SK-MEL-5 (cell line): ENCODE results near the gene HOXA7. TPM values are rescaled to one million over a fixed set of nuclear protein-coding genes. Genes with fewer than 3 reads are reported as not detected.

Experiments
- DNase-seq: peaks from one replicate; pipeline ENCODE4 v3.0.0-alpha.2; 2016; ENCODE audit warnings: low read depth, low spot score
- in situ Hi-C: cut with HindIII; loops from 2 replicates; pipeline ENCODE4 v1.10.0; 2016; ENCODE audit warnings: low sequenced_read_pairs, high pct_unique_total_duplicates, low pct_unique_long_range_greater_than_20kb
- polyA plus RNA-seq, 2 experiments: library from polyadenylated mRNA; depleted of rRNA; stranded (reverse); fragments of >200 nt; gene quantifications; 2 replicates each; pipeline ENCODE4 v1.2.3, GENCODE V29; 2015
- total RNA-seq: library from RNA; depleted of rRNA; stranded (reverse); fragments of >200 nt; shearing (Covaris generic); gene quantifications from 2 replicates; pipeline ENCODE4 v1.2.3, GENCODE V29; 2014; rRNA removed

HOXA7 gene
- 0.45 TPM in 1 of 2 replicates, not detected in the other for total RNA-seq
- polyA plus RNA-seq (2015; cell fraction: cytosol; rRNA removed) = 0.26 and 0.66 TPM in 2 replicates
- polyA plus RNA-seq (2015; cell fraction: nucleus; rRNA removed) = 1.4 TPM in 1 of 2 replicates, not detected in the other

DNA sequence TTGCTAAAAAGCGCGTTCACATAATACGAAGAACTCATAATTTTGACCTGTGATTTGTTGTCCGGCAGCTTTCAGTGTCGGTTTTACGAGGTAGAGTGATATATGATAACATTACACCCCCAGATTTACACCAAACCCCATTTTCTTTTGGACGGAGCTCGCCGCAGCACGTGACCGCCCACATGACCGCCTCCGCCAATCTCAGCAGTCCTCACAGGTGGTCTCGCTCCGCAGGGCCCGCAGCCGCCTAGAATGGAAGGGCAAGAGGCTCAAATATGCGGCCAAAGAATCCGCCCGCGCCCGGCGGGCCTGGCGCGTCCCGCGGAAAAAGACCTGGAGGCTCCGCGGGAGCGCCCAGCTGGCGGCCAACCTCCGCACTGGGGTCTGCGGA lies at the start of gene HOXA7:
Gene HOXA7, minus strand, starts transcription at position 168 of the 391 bp plus-strand sequence. Its CDS starts 130 bp downstream, at position 38.
- in situ Hi-C loops = no loop called here
- no peak for DNase-seq

DNA sequence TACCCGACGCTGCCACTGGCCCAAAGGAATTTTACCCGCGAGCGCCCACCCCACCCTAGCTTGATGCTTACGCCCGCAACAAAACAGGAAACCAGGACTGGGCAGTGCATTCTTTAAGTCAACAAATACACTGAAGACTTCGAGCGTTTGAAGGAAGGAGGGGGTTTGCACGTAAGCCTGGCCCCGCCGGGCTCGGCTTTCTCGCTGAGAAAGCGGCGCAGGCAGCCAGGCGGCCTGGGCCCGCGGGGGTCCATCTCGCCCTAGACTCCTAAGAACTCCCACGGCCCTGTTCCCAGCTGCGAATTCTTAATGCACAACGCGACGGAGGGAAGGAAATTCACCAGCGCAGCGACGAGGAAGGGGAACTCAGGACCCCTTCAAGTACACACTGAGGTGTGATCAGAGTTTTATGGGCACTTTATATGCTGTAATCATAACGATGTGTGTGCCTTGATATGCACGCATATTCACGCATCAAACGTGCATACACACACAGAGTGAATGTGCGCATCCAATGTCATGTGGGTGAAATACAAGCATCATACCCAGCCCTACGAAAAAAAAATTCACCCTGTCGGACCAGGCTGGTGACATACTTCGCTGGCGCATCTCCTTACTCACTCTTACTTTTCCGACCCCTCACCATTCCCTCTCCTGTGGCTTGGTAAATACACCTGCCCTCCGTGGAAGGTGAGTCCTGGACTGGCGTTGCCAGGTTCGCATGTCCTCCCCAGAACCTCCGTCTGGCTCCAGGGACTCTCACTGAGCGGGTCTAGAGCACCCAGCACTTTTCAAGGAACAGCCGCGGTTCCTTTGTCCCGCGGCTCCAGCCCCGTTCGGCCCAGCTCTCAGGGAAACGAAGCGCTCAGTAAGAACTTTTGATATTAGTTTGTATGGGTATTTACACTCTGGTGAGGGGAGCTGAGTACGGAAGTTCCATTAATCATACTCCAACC lies 49.1 kb upstream of the HOXA7 start:
- in situ Hi-C loops = loop anchor here (25.0 kb wide), 1 partner anchor 382 kb away; no protein-coding TSS in a partner anchor
- no peak for DNase-seq

DNA sequence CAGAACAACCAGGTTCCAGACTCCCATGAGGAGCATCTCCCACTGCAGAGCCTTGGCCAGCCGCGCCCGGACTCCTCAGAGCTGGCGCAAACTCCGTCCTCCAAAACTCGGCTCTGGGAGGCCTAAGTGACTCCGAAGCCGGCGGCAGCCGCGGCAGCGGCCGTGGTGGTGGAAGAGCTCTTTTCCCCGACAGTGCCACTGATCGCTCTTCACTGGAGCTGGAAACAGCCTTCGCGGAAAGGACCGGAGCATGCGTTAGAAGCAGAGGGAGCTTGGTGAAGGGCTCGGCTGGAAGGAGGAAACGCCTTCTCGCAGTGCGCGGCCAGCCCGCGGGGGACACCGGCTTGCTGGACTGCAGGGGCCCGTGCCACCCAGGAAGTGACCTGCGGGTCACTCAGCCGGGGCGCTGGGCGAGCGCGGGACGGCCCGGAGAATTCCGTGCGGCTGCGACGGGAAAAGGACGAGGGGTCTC lies 48.4 kb upstream of the HOXA7 start:
- in situ Hi-C loops = loop anchor here (25.0 kb wide), 1 partner anchor 382 kb away; no protein-coding TSS in a partner anchor
- DNase-seq = no peak

DNA sequence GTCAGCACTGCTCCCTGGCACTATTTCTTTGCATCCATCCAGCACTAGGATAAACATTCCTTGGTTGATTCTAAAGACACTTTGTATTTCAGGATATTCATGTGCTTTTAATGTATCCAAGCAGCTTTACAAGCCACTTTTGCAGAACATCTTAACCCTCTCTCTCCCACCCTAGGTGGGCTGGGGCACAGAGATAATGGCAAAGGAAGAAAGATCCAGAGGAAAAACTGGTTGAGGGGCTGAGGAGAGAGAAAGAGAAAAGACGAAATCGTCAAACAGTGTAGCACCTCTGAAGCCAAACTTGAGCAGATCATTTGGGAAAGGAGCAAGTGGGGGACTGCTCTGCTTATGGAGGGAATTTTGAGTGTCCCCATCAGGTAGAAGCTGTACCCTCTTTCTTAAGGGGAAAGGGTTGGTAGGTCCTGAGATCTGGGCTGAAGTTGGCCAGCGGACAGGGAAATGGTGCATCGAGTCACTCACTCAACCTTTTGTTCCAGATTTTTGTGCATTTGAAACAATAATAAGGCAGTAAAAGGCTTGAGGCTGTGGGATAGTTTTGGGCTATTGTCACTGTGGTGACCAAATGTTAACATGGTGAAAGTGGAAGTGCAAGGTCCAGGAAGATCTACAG lies 47.6 kb upstream of the HOXA7 start:
- in situ Hi-C loops = loop anchor here (25.0 kb wide), 1 partner anchor 383 kb away; no protein-coding TSS in a partner anchor

DNA sequence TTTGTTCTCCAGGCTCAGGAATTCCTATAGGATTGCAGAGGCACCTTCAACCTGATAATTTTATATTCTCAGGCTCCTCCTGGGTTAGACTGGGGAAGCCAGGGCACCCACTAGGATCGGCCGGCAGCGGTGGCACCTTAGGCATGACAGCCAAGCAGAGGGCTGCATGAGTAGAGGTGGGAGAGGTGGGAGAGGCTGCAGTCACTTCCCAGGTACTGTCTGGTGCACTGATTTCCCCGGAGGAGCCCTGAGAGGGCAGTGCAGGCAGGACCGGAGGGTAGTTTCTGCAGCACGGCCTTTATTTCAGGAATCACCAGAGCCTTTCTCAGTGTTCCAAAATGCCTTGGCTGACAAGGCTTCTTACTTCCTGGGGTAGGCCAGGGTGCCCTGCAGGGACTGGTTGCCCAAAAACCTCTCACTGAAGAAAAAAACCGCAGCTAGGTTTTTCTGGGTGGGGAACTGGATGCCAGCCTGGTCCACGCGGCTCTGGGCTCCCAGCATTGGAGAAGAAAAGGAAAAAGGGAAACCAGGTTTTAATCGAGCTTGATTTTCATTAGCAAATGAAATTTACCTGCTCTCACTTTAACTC lies 47.0 kb upstream of the HOXA7 start:
- in situ Hi-C loops = loop anchor here (25.0 kb wide), 1 partner anchor 384 kb away; no protein-coding TSS in a partner anchor
- no peak for DNase-seq

More for the DNA sequence above, 47.6 kb upstream of the HOXA7 start:
- no peak for DNase-seq

DNA sequence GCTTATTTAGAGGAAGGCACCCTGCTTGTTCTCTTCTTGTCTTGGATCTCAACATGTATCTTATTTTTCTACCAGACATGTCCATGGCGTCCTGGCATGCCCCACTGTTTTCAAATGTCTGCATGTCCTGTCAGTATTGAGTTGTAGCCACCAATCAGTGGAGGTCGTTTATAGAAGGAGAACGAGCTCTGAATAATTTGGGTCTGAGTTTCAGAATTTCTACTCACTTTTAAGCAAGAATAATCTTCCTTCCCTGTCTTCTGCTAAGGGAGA lies 46.3 kb upstream of the HOXA7 start:
- in situ Hi-C loops = loop anchor here (25.0 kb wide), 1 partner anchor 385 kb away; no protein-coding TSS in a partner anchor
- DNase-seq = no peak

DNA sequence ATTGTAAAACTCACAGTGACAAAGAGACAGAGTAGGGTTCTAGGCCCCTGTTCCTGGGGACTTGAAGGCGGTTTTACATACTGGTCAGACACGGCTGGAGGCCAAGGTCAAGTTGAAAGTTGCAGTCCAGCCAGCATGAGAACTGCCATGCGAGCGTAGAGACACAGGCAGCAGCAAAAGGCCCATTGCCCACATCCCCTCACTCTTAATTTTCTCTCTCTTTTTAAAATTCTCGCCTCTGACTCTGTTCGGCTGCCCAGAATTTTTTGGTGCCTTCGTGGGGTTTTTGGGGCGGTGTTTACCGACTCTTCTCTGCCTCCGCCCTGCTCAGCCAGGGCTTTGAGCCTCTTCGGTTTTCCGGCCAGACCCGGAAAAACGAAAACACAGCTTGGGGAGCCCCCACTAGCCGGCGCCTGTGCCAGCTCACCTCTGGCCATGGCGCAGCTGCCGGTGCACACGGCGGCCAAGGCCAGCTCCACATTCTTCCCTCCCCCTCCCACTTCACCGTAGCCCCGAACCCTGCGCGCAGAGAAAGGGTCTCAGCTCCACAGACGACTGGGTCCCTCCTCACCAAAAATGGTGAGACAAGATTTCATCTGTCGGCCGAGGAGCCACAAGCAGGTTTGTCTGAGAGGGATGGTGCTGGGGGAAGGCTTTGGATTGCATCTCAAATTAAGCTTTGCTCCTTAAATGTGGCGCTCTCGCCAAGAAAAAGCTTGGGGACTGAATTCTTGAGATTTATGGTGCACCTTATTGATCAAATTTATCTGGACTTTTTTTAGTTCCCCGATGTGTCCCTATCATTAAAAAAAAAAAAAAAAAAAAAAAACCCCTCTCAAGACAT lies 45.8 kb upstream of the HOXA7 start:
- DNase-seq = no peak
- in situ Hi-C loops = loop anchor here (25.0 kb wide), 1 partner anchor 385 kb away; no protein-coding TSS in a partner anchor

DNA sequence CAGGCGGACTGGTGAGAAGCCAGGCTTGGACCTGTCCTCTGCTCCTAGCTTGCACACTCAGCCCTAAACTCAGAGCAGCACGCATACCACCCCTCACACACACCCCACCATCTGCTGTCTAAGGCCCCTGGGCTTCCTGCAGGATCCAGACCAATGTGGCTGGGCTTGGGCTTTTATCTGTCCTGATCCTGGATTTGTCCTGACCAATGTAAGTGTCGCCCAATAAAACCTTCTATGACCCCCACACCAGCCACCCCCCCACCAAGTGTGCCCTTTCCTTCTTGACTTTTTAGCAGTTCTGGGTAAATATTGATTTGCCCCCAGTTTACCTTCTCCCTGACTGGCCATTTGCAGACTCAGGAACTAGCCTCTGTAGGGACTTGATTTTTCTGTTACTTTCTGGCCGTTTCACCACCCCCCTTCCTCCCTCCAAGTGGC lies 45.1 kb upstream of the HOXA7 start:
- in situ Hi-C loops = loop anchor here (25.0 kb wide), 1 partner anchor 386 kb away; no protein-coding TSS in a partner anchor
- DNase-seq = no peak

DNA sequence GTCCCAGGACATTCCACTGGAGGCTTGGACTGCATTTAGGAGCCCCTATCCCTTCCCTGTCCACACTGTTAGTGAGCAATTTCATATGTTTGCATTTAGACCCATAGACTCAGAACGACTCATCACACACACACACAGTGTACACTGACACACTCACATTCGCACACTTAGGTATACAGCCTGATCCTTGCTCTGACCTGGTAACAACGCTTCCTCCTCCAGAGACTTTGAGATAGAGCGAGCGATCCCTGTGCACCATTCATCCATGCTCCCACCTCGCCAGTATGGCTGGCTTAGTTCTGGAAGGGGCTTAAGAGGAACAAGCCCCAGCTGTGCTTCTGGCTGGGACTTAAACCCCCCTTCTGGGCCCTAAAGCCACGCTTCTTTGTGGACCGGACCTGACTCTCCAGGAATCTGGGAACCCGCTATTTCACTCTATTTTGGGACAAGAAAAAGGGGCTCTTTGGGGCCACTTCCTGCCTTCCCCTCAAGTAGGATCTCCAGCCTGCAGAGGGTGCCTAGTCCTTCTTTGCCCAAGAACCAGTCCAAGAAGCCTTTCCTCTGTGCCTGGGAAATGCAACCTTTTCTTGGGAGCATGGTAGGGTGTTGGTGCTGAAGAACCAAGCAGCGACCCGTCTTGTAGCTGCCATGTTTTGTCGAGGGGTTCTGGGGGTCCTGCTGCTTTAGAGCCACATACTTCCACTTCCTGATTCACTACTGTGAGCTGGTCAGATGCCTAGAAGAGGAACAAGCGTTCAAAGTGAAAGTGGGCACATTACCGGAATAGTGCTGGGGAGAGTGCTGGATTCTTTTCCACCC lies 44.5 kb upstream of the HOXA7 start:
- in situ Hi-C loops = loop anchor here (25.0 kb wide), 1 partner anchor 386 kb away; no protein-coding TSS in a partner anchor
- no peak for DNase-seq

DNA sequence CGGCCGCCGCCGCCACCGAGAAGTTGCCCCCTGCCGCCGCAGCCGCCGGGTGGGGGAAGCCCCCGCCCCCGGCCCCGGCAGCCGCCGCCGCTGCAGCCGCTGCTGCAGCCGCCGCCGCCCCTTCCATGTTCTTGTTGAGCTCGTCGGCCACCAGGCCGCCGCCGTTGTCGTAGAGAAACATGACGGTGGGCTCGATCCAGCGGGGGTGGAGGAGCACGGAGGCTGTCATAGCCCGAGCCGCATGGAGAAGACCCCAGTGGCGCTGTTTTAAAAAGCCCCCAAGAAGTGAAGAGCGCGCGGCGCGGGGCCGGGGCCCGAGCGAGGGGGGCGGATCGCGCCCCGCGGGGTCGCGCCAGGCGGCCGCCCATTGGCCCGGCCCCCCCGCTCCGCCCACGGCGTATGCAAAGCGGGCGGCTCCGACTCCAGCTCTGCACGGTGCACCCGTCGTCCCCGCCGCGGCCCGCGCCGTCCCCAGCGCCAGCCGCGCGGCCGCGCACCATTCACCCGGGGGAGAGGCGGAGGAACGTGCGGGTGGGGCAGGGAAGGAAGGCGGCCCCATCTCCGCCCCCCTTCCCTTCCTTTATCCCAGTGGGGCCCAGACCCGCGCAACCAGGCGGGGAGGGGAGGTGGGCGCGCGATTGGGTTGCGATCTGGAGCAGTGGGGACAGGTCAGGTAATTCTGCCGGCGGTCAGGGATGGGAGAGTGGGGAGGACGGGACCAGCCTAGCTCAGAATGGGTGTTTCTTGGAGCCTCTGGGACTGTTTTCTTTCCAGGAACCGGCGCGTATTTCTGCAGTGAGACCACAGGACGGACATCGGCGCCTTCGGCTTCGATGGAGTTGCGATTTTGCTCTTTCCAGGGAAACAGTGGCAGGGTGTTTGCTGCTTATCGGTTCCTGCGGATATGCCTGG lies 43.6 kb upstream of the HOXA7 start, which contains the start of gene HOXA13:
Gene HOXA13, minus strand, starts transcription at position 243 of the 912 bp plus-strand sequence. Its CDS starts 14 bp downstream, at position 229.
- in situ Hi-C loops = loop anchor here (25.0 kb wide), 1 partner anchor 387 kb away; no protein-coding TSS in a partner anchor
- peak; percentile 79 for DNase-seq

DNA sequence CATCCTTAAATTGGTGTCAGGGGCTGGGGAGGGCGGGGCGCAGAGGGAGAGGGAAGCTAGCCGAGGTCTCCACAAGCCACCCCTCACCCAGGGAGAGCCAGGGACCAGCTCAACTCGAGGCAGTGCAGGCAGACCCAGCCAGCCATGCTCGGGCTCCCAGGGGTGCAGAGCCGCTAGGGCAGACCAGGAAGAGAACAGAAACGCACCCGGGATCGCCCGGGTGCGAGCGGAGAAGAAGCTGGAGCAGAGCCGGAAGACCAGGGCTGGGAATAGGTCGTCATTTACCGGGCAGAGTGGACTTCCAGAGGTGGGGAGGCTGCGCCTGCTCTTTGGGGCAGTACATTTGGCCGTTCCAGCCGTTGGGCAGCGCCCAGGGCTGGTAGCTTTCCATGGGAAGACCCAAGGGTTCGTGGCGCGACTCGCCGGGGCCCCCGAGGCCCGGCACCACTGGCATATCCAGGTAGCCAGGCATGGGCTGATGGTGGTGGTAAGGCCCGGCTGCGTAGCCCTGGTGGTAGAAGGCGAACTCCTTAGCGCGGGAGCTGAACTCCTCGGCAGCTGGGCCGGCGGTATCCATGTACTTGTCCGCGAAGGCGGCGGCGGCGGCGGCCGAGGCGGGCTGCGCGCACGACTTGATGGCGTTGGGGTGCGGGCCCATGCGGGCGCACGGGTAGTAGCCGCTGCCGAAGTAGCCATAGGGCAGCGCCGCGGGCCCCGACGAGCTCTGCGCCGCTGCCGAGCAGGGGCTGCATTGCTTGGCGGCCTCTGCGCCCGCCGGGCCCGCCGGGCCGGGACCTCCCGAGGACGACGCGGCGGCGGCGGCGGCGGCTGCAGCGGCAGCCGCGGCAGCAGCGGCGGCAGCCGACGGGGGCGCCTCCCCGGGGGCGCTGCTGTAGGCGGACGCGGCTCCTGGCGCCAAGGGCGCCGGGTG lies 42.7 kb upstream of the HOXA7 start:
- in situ Hi-C loops = no loop called here
- peak; percentile 24 for DNase-seq

DNA sequence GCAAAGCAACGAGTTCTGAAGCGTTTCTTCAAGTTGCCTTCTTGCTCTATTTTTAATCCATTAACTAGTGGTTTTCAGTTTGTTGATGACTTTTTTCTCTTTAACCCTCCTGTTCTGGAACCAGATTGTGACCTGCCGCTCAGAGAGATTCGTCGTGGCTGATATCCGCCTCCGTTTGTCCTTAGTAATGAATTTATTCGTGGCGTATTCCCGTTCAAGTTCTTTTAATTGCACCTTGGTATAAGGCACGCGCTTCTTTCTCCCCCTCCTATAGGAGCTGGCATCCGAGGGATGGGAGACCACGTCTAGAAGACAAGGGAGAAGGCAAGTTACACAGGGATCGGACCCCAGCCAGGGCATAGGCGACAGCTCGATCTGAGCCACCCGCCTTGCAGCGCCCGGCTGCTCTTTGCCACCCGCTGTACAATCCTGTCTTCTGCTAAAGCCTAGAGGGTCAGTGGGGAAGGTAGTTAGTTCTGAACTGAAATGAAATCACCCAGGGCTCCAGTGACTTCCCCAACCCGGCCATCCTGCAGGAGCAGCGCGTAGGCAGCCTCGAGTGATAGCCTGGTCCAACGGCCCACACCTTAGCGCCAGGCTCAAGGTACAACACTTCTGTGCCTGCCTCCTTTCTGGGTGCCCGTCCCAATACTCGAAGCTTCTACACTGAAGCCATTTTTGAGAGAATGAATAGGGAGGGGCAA lies 41.8 kb upstream of the HOXA7 start:
- in situ Hi-C loops = no loop called here

More for the DNA sequence above, 41.8 kb upstream of the HOXA7 start:
- no peak for DNase-seq
